IPS DF 4.7 (cell line): ENCODE data around the gene FRAS1.
"Not testable (repeated sequence)": the region's sequence is repeated elsewhere in the genome, so short reads cannot be mapped to it uniquely, and the experiment has no call there.

Experiments
- DNase-seq: peaks from one replicate; pipeline ENCODE4 v3.0.0-alpha.2; 2013; ENCODE audit warnings: low spot score; ENCODE audit errors: extremely low read depth

The FRAS1 gene

GRCh38 chr4:78162342-78162741 is 105.2 kb downstream of the FRAS1 start:
- no peak for DNase-seq

GRCh38 chr4:78162821-78163220 is 105.7 kb downstream of the FRAS1 start:
- DNase-seq, result no peak

- DNase-seq, result no peak
Observed at GRCh38 chr4:78165758-78166157, 108.6 kb downstream of the FRAS1 start.

GRCh38 chr4:78166622-78167021 is 109.5 kb downstream of the FRAS1 start:
- no peak for DNase-seq

GRCh38 chr4:78167510-78167909 is 110.4 kb downstream of the FRAS1 start:
- DNase-seq, result no peak

- DNase-seq, result no peak
Observed at GRCh38 chr4:78168029-78168428, 110.9 kb downstream of the FRAS1 start.

GRCh38 chr4:78169728-78170127 is 112.6 kb downstream of the FRAS1 start:
- no peak for DNase-seq

- no peak for DNase-seq
Observed at GRCh38 chr4:78171482-78171881, 114.4 kb downstream of the FRAS1 start.

- DNase-seq, result no peak
Observed at GRCh38 chr4:78174891-78175290, 117.8 kb downstream of the FRAS1 start.

- no peak for DNase-seq
Observed at GRCh38 chr4:78179196-78179595, 122.1 kb downstream of the FRAS1 start.

- DNase-seq, result not testable (repeated sequence)
Observed at GRCh38 chr4:78181681-78182234, 124.6 kb downstream of the FRAS1 start.

- DNase-seq, result no peak
Observed at GRCh38 chr4:78184584-78184983, 127.5 kb downstream of the FRAS1 start.

- no peak for DNase-seq
Observed at GRCh38 chr4:78185117-78185516, 128.0 kb downstream of the FRAS1 start.

- DNase-seq, result no peak
Observed at GRCh38 chr4:78186597-78187543, 129.7 kb downstream of the FRAS1 start.

- no peak for DNase-seq
Observed at GRCh38 chr4:78190068-78190467, 132.9 kb downstream of the FRAS1 start.

- DNase-seq, result no peak
Observed at GRCh38 chr4:78190595-78190994, 133.5 kb downstream of the FRAS1 start.

GRCh38 chr4:78197947-78198346 is 140.8 kb downstream of the FRAS1 start:
- DNase-seq, result no peak

- no peak for DNase-seq
Observed at GRCh38 chr4:78199984-78200383, 142.9 kb downstream of the FRAS1 start.

GRCh38 chr4:78200949-78201348 is 143.8 kb downstream of the FRAS1 start:
- no peak for DNase-seq

GRCh38 chr4:78204176-78204575 is 147.1 kb downstream of the FRAS1 start:
- DNase-seq, result no peak

GRCh38 chr4:78205591-78205990 is 148.5 kb downstream of the FRAS1 start:
- no peak for DNase-seq

- DNase-seq, result no peak
Observed at GRCh38 chr4:78207541-78207940, 150.4 kb downstream of the FRAS1 start.

- no peak for DNase-seq
Observed at GRCh38 chr4:78207951-78208350, 150.8 kb downstream of the FRAS1 start.
